Activated T-cell treated with anti-CD3 and anti-CD28 coated beads, Interleukin-2, amount 50 U/mL, for 4 hours (primary cell): ENCODE data around the gene ACACB. TPM values are rescaled to one million over a fixed set of nuclear protein-coding genes. Genes with fewer than 3 reads are reported as not detected.

ENCODE experiments used
- ATAC-seq, 2 donors: fragments of 200-7000 bp; cut with Tn5 transposase; one replicate each; pipeline ENCODE4 v1.10.0; 2021
- DNase-seq: peaks from one replicate; pipeline ENCODE4 v3.0.0-alpha.2; 2020
- H3K27me3 Mint-ChIP-seq: one replicate; pipeline ENCODE4 v1.8.0; 2021; ENCODE audit warnings: low read depth, mixed read lengths
- H3K36me3 Mint-ChIP-seq: one replicate; pipeline ENCODE4 v1.8.0; 2022; ENCODE audit warnings: mixed read lengths; ENCODE audit not compliant: insufficient read depth
- H3K4me1 Mint-ChIP-seq: one replicate; pipeline ENCODE4 v1.8.0; 2021; ENCODE audit warnings: low read depth, mixed read lengths
- H3K4me3 Mint-ChIP-seq: one replicate; pipeline ENCODE4 v1.8.0; 2021; ENCODE audit warnings: mild to moderate bottlenecking, moderate library complexity, mixed read lengths
- H3K9me3 Mint-ChIP-seq: one replicate; pipeline ENCODE4 v1.8.0; 2021; ENCODE audit warnings: mixed read lengths
- total RNA-seq, 3 donors: library from RNA; stranded (reverse); gene quantifications; one replicate each; pipeline ENCODE4 v1.2.1, GENCODE V29; 2021

ACACB gene
- total RNA-seq, 3 donors from 2014 or later = 1.6 to 4.5 (median 3.8) TPM

DNA sequence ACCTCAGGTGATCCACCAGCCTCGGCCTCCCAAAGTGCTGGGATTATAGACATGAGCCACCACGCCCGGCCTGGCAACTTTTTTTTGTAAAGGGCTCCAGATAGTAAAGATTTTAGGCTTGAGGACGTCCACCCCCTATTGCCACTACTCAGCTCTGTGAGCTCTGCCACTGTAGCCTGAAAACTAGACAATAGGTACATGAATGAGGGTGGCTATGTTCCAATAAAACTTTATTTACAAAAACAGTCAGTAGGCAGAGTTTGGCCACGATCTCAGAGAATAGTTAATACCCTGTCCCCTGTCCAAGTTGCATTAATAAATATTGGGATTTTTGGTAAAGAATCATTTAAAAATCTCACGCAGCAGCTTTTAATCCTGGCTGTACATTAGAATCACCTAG is 102.6 kb downstream of the ACACB start:
- DNase-seq = no peak
- H3K4me3 Mint-ChIP-seq = no peak overlapping the region

DNA sequence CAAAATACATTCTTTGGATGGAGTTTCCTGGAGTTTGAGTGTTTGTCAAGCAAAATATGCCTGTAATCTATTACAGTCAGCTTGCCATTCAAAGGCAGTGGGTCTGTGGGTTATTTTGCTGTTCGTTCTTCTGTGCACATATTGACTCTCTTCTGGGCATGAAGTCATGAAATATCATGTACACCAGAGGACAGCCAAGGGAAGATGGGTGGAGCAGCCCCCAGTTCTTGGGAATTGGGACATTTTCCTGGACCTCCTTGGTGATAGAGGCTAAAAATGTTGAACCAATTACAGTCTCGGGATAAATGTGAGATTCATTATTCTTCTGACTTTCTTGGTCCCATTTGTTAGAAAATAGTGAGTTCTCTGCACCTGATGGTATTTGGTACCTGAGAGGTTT is 103.6 kb downstream of the ACACB start:
- Mint-ChIP-seq H3K9me3 (no peaks in the 10 kb centered on the region), H3K4me1 (no peaks in the 10 kb centered on the region), H3K4me3 (no peak overlapping the region), H3K36me3 (peaks cover 12% of the 10 kb centered on the region), H3K27me3 (no peaks in the 10 kb centered on the region)
- no peak for ATAC-seq
- no peak for DNase-seq

More for the DNA sequence above, 102.6 kb downstream of the ACACB start:
- Mint-ChIP-seq H3K36me3 (peaks cover 12% of the 10 kb centered on the region), H3K9me3 (no peaks in the 10 kb centered on the region), H3K27me3 (no peaks in the 10 kb centered on the region), H3K4me1 (no peaks in the 10 kb centered on the region)
- ATAC-seq = no peak

DNA sequence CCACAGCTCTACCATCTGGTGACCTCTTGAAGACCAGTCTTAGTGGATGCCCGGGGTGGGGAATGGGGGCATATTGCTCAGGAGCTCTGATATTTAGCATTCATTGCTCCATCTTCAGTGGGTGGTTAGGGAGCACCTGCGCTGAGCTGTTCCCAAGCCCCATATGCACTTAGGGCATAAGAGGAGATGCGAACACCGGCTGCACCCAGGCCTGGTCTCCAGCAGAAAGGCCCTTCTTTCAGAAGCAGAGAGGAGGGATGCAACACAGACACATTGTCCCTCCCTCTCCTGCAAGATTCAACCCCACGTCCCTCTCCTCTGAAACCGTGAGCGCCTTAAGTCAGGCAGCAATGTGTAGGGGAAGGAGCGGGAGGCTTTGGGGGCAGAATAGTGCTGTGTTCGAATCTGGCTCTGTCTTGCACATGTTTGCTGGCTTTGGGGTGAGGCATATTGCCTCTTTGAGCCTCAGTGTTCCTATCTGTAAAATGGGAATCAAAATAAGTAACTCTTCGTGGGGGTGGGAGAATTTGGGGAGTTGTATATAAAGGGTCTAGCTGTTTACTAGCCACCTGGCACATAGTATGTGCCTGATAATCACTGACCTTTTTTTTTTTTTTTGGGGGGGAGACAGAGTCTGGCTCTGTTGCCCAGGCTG is 105.0 kb downstream of the ACACB start:
- no peaks in the 10 kb centered on the region for H3K9me3 Mint-ChIP-seq
- H3K4me3 Mint-ChIP-seq = no peak overlapping the region
- no peaks in the 10 kb centered on the region for H3K27me3 Mint-ChIP-seq
- peaks cover 12% of the 10 kb centered on the region for H3K36me3 Mint-ChIP-seq
- DNase-seq (no peak), ATAC-seq (no peak)
- H3K4me1 Mint-ChIP-seq = no peaks in the 10 kb centered on the region

DNA sequence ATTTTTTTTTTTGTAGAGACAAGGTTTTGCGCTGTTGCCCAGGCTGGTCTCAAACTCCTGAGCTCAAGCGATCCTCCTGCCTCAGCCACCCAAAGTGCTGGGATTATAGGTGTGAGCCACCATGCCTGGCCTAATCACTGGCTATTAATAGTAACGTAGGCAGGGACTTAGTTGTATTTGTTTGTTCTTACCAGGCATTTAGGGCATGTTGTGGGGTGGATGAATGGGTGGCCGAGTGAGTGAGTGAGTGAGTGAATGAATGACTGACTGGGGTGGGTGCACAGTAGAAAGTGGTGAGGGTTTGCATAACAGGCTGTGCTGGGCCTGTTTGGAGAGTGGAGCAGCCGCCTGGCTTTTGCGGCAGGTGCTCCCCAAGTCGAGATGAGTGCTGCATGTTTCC is 105.7 kb downstream of the ACACB start:
- no peaks in the 10 kb centered on the region for H3K27me3 Mint-ChIP-seq
- H3K9me3 Mint-ChIP-seq = no peaks in the 10 kb centered on the region
- DNase-seq (no peak), ATAC-seq (no peak)
- H3K36me3 Mint-ChIP-seq = peaks cover 9% of the 10 kb centered on the region
- no peaks in the 10 kb centered on the region for H3K4me1 Mint-ChIP-seq
- H3K4me3 Mint-ChIP-seq = no peak overlapping the region

DNA sequence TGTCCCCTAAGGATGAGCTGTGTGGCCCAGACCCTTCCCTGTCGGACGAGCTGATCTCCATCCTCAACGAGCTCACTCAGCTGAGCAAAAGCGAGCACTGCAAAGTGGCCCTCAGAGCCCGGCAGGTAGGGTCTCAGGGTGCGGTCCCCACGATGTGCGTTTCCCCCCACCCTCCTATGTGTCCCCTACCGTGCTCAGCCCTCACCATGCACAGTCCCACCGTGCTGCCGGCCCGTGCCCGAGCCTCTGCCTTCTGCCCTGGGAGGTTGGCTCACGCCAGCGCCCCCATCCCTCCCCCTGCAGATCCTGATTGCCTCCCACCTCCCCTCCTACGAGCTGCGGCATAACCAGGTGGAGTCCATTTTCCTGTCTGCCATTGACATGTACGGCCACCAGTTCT is 106.1 kb downstream of the ACACB start:
- Mint-ChIP-seq H3K9me3 (no peaks in the 10 kb centered on the region), H3K36me3 (peaks cover 7% of the 10 kb centered on the region), H3K4me1 (no peaks in the 10 kb centered on the region), H3K27me3 (no peaks in the 10 kb centered on the region), H3K4me3 (no peak overlapping the region)
- DNase-seq = no peak
- ATAC-seq = no peak

DNA sequence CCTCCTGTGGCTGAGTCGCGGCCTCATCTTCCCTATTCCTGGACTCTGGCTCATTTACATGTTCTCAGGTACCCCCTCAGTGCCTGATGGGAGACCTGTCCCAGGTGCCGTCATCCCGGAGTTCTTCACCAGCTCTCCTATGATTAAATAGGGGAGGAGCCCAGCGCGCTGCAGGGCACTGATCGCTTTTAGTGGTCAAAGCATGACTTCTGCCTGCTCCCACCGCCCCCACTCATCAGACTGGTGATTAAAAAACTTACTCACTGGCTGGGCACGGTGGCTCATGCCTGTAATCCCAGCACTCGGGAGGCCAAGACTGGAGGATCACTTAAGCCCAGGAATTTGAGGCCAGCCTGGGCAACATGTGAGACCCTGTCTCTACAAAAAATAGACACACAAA is 106.8 kb downstream of the ACACB start:
- Mint-ChIP-seq H3K36me3 (peaks cover 5% of the 10 kb centered on the region), H3K27me3 (no peaks in the 10 kb centered on the region), H3K9me3 (no peaks in the 10 kb centered on the region), H3K4me1 (no peaks in the 10 kb centered on the region), H3K4me3 (no peak overlapping the region)
- no peak for ATAC-seq
- no peak for DNase-seq

DNA sequence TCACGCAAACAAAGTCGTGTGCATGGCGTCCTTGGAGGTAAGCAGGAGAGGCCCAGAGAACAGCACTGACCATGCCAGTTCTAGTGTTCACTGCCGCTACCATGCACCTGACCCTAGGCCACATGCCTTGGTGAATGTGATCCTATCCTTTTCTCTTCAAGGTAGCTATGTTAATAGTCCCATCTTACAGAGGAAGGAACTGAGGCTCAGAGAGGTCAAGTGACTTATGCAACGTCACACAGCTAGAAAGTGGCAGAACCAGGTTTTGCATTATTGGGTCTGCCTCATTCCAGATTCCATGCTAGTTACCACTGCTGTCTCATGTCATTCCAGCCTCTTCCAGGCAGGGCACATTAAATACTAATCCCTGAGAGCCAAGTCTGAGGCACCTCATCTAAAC is 107.5 kb downstream of the ACACB start:
- ATAC-seq (no peak), DNase-seq (no peak)
- no peaks in the 10 kb centered on the region for H3K4me1 Mint-ChIP-seq
- peaks cover 5% of the 10 kb centered on the region for H3K36me3 Mint-ChIP-seq
- no peaks in the 10 kb centered on the region for H3K27me3 Mint-ChIP-seq
- H3K4me3 Mint-ChIP-seq = no peak overlapping the region
- no peaks in the 10 kb centered on the region for H3K9me3 Mint-ChIP-seq

DNA sequence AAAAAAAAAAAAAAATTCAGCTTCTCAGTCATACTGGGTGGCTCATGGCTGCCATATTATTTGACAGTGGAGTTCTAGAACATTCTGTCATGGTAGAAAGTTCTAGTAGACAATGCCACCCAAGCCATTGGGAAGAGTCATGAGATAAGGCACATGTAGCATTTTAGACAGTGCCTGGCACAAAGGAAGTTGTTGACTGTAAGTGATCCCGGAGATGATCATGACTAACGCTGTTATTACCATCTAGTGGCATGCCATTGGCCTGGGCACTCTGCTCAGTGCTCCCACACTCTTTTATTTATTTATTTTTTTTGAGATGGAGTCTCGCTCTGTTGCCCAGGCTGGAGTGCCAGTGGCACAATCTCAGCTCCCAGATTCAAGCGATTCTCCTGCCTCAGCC is 112.3 kb downstream of the ACACB start:
- Mint-ChIP-seq H3K4me1 (no peaks in the 10 kb centered on the region), H3K36me3 (peaks cover 8% of the 10 kb centered on the region), H3K4me3 (no peak overlapping the region), H3K27me3 (no peaks in the 10 kb centered on the region), H3K9me3 (no peaks in the 10 kb centered on the region)
- ATAC-seq (no peak), DNase-seq (no peak)

DNA sequence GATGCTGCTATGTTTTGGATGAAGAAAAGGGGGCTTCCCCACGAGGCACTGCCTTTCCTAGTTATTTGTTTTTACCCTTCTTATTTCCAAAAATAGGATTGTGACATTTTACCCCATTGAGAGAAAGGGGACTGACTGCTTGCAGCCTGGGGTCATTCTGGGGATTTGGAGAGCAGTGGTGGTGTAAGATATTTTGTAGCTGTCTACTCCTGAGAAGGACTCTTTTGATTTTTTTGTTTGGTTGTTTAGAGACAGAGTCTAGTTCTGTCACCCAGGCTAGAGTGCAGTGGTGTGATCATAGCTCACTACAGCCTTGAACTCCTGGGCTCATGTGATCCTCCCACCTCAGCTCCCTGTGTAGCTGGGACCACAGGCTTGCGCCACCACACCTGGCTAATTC is 113.8 kb downstream of the ACACB start:
- Mint-ChIP-seq H3K27me3 (no peaks in the 10 kb centered on the region), H3K4me3 (no peak overlapping the region), H3K36me3 (peaks cover 9% of the 10 kb centered on the region), H3K4me1 (no peaks in the 10 kb centered on the region), H3K9me3 (no peaks in the 10 kb centered on the region)
- no peak for ATAC-seq
- DNase-seq = no peak

DNA sequence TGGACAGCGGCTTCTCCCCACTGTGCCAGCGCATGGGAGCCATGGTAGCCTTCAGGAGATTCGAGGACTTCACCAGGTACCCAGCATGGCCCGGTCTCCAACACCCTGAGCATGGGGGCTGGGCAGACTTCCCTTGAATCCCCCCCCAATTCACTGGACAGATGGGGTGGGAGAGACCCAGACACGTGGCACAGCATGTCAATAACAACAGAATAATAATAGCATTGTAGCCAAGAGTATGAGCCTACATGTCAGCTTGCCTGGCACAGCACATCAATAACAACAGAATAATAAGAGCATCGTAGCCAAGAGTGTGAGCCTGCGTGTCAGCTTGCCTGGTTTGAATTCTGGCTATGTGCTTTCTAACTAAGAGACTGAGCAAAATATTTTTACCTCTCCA is 116.3 kb downstream of the ACACB start:
- Mint-ChIP-seq H3K27me3 (no peaks in the 10 kb centered on the region), H3K4me3 (no peak overlapping the region), H3K4me1 (no peaks in the 10 kb centered on the region), H3K9me3 (no peaks in the 10 kb centered on the region), H3K36me3 (peaks cover 15% of the 10 kb centered on the region)
- no peak for DNase-seq
- ATAC-seq = no peak

DNA sequence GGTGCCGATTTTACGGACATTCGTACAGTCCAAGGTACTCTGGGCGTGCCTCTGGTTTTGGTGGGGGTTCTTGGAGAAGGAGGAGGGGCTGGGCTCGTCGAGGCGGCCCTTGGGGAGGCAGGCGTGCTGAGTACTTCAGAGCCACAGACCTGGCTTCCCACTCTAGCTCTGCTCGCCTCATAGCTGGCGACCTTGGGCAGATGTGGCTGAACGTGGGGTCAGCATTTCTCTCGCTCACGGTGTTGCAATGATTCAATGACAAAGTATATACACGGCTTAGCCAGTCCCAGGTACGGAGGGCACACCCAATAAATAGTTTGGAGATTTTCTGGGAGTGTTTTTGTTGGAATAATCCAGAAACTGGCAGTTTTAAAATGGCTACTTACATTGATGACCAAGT is 117.6 kb downstream of the ACACB start:
- H3K36me3 Mint-ChIP-seq = peaks cover 15% of the 10 kb centered on the region
- no peak for ATAC-seq
- H3K4me3 Mint-ChIP-seq = no peak overlapping the region
- no peaks in the 10 kb centered on the region for H3K4me1 Mint-ChIP-seq
- DNase-seq = no peak
- H3K27me3 Mint-ChIP-seq = no peaks in the 10 kb centered on the region
- no peaks in the 10 kb centered on the region for H3K9me3 Mint-ChIP-seq

DNA sequence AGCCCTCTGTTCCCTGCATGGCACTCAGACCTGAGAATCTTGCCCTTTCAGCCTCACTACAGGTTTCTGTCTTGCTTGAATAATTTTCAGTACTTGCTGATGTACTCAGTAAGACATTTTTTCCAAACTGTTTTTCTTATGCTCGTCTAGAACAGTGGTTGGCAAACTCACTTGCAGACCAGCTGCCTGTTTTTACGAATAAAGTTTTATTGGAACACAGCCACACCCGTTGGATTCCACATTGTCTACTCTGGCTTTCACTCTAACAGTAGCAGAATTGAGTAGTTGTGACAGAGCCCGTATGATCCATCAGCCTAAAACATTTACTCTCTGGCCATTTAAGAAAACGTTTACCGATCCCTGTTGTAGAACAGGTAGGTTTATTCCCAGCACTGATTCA is 119.9 kb downstream of the ACACB start:
- H3K27me3 Mint-ChIP-seq = no peaks in the 10 kb centered on the region
- ATAC-seq (no peak), DNase-seq (no peak)
- H3K36me3 Mint-ChIP-seq = peaks cover 18% of the 10 kb centered on the region
- no peak overlapping the region for H3K4me3 Mint-ChIP-seq
- H3K4me1 Mint-ChIP-seq = no peaks in the 10 kb centered on the region
- H3K9me3 Mint-ChIP-seq = no peaks in the 10 kb centered on the region

DNA sequence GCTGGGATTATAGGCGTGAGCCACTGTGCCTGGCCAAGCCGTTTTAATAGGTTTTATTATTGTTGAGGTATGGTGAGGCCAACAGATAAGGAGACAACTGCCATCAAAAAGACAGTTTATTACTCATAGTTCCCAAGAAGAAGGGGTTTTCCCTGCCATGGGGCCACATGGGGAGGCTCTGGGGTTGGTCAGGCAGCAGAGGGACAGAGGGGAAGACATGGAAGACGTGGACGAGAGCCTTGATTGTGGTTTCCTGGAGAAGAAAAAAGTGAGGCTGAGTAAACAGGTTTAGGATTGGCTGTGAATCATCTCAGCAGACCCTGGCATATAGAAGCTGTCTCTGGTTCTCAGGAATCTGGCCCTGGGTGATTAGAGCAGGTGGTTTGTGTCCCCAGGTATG is 122.8 kb downstream of the ACACB start:
- ATAC-seq = no peak
- H3K4me3 Mint-ChIP-seq = no peak overlapping the region
- H3K27me3 Mint-ChIP-seq = no peaks in the 10 kb centered on the region
- DNase-seq = no peak
- no peaks in the 10 kb centered on the region for H3K4me1 Mint-ChIP-seq
- H3K9me3 Mint-ChIP-seq = no peaks in the 10 kb centered on the region
- H3K36me3 Mint-ChIP-seq = peaks cover 22% of the 10 kb centered on the region

DNA sequence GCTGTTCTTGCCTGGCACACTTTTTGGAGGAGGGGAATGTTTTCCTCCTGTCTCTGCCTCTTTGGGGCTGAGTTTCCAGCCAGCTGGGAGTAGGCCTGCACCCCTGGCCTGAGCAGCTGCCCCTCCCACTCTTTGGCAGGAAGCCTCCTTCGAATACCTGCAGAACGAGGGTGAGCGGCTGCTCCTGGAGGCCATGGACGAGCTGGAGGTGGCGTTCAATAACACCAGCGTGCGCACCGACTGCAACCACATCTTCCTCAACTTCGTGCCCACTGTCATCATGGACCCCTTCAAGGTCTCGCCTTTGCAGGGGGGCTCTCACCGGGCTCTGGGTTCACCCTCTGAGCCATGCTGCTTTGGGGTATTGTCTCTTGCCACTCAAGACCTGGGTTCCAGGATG is 123.3 kb downstream of the ACACB start:
- Mint-ChIP-seq H3K27me3 (no peaks in the 10 kb centered on the region), H3K9me3 (no peaks in the 10 kb centered on the region)

DNA sequence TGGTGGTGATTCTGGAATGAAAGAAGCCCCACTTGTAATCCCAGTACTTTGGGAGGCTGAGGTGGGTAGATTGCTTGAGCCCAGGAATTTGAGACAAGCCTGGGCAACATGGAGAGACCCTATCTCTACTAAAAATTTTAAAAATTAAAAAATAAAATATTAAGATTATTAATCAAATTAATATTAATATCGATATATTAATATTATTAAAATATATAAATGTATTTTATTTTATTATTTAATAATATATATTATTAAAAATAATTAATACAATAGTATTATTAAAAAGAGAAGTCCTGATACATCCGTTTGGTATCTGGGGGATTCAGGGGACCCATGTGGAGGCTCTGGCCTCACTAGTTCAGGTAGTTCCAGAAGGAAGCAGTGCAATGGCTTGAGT is 124.0 kb downstream of the ACACB start:
- peaks cover 20% of the 10 kb centered on the region for H3K36me3 Mint-ChIP-seq
- H3K4me3 Mint-ChIP-seq = no peak overlapping the region
- H3K4me1 Mint-ChIP-seq = no peaks in the 10 kb centered on the region
- no peak for ATAC-seq
- no peak for DNase-seq
- no peaks in the 10 kb centered on the region for H3K27me3 Mint-ChIP-seq
- no peaks in the 10 kb centered on the region for H3K9me3 Mint-ChIP-seq

More for the DNA sequence above, 123.3 kb downstream of the ACACB start:
- H3K36me3 Mint-ChIP-seq = peaks cover 20% of the 10 kb centered on the region
- H3K4me3 Mint-ChIP-seq = no peak overlapping the region
- H3K4me1 Mint-ChIP-seq = no peaks in the 10 kb centered on the region
- no peak for ATAC-seq
- no peak for DNase-seq

DNA sequence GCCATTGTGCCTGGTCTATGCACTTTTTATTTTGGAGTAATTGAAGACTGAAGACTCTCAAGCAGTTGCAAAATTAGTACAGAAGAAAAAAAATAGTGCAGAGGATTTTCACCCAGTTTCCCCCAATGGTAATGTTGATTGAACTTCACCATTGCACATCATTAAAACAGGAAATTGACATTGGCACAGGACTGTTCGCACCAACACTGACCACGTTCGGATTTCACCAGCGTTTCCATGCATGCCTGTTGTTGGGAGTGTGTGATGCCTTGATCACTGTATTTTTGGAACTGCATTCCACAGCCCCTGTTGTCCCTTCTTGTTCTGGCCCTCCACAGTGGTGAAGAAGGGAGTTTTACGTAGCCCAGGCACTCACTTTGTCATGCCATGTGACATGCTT is 125.5 kb downstream of the ACACB start:
- no peak for ATAC-seq

More for the DNA sequence above, 125.5 kb downstream of the ACACB start:
- DNase-seq = no peak
- Mint-ChIP-seq H3K4me1 (no peaks in the 10 kb centered on the region), H3K36me3 (peaks cover 14% of the 10 kb centered on the region), H3K9me3 (no peaks in the 10 kb centered on the region), H3K4me3 (no peak overlapping the region), H3K27me3 (no peaks in the 10 kb centered on the region)
